ENCODE results near the gene SLC6A16. TPM values are rescaled to one million over a fixed set of nuclear protein-coding genes. Genes with fewer than 3 reads are reported as not detected.
"Not testable (repeated sequence)": the region's sequence is repeated elsewhere in the genome, so short reads cannot be mapped to it uniquely, and the experiment has no call there.

SLC6A16 gene
- total and polyA plus RNA-seq, 8 donors: 0.44 to 5.4 (median 1.2) TPM; not detected in 3

DNA sequence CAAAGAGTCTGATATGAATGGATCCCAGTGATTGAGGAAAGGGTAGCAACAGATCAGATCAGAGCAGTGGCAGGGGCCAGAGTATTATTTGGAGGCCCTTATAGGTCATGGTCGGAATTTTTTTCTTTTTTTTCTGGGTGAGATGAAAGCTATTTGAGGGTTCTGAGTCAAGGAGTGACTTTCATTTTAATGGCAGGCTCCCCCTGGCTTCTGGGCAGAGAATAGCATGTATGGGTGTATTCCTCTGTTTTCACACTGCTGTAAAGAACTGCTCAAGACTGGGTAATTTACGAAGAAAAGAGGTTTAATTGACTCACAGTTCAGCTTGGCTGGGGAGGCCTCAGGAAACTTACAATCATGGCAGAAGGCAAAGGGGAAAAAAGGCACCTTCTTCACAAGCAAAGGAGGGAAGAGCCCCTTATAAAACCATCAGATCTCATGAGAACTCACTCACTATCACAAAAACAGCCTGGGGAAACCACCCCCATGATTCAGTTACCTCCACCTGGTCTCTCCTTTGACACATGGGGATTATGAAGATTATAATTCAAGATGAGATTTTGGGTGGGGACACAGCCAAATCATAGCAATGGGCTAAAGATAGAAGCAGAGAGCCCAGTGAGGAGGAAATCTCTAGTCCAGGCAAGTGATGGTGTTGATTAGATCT, 3.0 kb upstream of the SLC6A16 start:
- WGBS, 5 donors: 40 to 58% (median 48%) methylated on average over 2 of the region's 2 CpGs
- TF ChIP-seq POLR2AphosphoS5 (IDR thresholded peaks at IDR 0.05): no peak
- TF ChIP-seq EP300 (IDR thresholded peaks at IDR 0.05): no peak
- TF ChIP-seq POLR2A (IDR thresholded peaks at IDR 0.05): no peak
- TF ChIP-seq, protein P1, sequence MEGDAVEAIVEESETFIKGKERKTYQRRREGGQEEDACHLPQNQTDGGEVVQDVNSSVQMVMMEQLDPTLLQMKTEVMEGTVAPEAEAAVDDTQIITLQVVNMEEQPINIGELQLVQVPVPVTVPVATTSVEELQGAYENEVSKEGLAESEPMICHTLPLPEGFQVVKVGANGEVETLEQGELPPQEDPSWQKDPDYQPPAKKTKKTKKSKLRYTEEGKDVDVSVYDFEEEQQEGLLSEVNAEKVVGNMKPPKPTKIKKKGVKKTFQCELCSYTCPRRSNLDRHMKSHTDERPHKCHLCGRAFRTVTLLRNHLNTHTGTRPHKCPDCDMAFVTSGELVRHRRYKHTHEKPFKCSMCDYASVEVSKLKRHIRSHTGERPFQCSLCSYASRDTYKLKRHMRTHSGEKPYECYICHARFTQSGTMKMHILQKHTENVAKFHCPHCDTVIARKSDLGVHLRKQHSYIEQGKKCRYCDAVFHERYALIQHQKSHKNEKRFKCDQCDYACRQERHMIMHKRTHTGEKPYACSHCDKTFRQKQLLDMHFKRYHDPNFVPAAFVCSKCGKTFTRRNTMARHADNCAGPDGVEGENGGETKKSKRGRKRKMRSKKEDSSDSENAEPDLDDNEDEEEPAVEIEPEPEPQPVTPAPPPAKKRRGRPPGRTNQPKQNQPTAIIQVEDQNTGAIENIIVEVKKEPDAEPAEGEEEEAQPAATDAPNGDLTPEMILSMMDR (IDR thresholded peaks at IDR 0.05): peak in 4 of 7 experiments; percentile 51 to 65 (median 62)
- H3K4me3 ChIP-seq: no peak overlapping the region

DNA sequence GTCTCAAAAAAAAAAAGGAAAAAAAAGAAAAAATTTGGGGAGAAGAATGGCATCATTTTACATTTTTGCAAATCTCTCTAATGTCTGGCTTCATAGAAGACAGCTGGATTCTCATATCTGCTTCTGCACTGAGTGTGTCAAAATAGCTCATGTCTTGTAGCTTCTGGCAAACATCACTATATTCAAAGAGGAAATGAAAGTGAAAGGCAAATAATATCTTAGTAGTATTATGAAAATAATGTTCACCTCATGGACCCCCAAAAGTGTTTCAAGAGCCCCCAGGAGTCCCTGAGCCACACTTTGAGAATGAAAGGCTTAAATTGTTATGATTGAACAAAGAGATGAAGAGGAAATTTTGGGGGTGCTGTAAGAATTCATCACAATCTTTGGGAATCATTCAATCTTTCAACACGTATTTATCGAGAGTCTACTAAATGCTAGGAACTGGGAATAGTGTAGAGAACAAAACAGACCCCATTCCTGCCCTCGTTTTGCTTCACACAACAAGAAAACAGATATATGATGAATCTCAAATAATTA, 1.2 kb upstream of the SLC6A16 start:
- no peak for TF ChIP-seq POLR2AphosphoS5 (IDR thresholded peaks at IDR 0.05)
- no peak for TF ChIP-seq EP300 (IDR thresholded peaks at IDR 0.05)
- TF ChIP-seq, protein P1 (IDR thresholded peaks at IDR 0.05): no peak
- TF ChIP-seq POLR2A (IDR thresholded peaks at IDR 0.05): no peak
- Histone ChIP-seq H3K27me3 (no peaks in the 10 kb centered on the region), H3K36me3 (peaks cover 0 to 33% (median 13%) of the 10 kb centered on the region in 4 donors), H3K9me3 (peaks cover 0 to 11% (median 0%) of the 10 kb centered on the region in 4 donors), H3K27ac (no peak overlapping the region), H3K4me1 (no peaks in the 10 kb centered on the region), H3K4me3 (no peak overlapping the region)
- intact Hi-C loops (cut with DNase I; ENCODE audit: low total_unique reads): no loop called here
- no peak for DNase-seq
- WGBS, 5 donors: 88 to 95% (median 92%) methylated on average over 3 of the region's 3 CpGs

More for the DNA sequence above, 3.0 kb upstream of the SLC6A16 start:
- no peak for DNase-seq
- H3K4me1 ChIP-seq: peaks cover 0 to 2% (median 0%) of the 10 kb centered on the region in 4 donors
- no peaks in the 10 kb centered on the region for H3K27me3 ChIP-seq
- peaks cover 0 to 27% (median 11%) of the 10 kb centered on the region in 4 donors for H3K36me3 ChIP-seq
- intact Hi-C loops (cut with DNase I; ENCODE audit: low total_unique reads): no loop called here
- peaks cover 0 to 1% (median 0%) of the 10 kb centered on the region in 4 donors for H3K9me3 ChIP-seq
- no peak overlapping the region for H3K27ac ChIP-seq

DNA sequence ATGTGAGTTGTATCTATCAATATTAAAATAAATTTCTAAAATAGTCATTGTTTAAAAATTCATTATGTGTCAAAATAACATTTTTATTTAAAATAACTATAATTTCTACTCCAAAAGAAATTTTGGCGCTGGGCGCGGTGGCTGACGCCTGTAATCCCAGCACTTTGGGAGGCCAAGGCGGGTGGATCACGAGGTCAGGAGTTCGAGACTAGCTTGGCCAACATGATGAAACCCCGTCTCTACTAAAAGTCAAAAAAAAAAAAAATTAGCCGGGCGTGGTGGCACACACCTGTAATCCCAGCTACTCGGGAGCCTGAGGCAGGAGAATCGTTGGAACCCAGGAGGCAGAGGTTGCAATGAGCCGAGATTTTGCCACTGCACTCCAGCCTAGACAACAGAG, 765 bp upstream of the SLC6A16 start:
- intact Hi-C loops (cut with DNase I; ENCODE audit: low total_unique reads); H3K4me3 ChIP-seq; H3K27ac ChIP-seq; H3K4me1 ChIP-seq; DNase-seq; H3K27me3 ChIP-seq: not testable (repeated sequence)
- WGBS, 5 donors: 92 to 95% (median 94%) methylated on average over 13 of the region's 13 CpGs
- Histone ChIP-seq H3K36me3 (peaks cover 0 to 29% (median 10%) of the 10 kb centered on the region in 4 donors), H3K9me3 (peaks cover 0 to 16% (median 0%) of the 10 kb centered on the region in 4 donors)

DNA sequence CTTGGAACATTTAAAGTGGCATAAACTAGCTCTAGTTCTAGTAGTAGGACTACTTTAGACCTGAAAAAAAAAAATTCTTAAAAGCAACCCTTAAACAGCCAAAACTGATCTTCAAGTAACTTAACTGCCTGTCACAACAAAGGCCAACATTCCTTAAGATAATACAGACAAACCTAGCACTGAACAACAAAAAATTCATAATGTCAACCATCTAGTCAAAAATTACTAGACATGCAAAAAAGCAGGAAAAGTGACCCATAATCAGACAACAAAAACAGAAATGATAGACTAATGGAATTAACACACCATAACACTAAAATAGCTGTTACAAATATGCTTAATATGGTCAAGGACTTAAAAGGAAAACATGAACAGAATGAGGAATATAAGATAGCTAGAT, 6.7 kb downstream of the SLC6A16 start:
- TF ChIP-seq, protein P1 (IDR thresholded peaks at IDR 0.05): no peak
- TF ChIP-seq POLR2AphosphoS5 (IDR thresholded peaks at IDR 0.05): no peak
- no peak for TF ChIP-seq EP300 (IDR thresholded peaks at IDR 0.05)
- TF ChIP-seq POLR2A (IDR thresholded peaks at IDR 0.05): no peak
- intact Hi-C loops (cut with DNase I; ENCODE audit: low total_unique reads): no loop called here
- DNase-seq: no peak
- Histone ChIP-seq H3K9me3 (peaks cover 0 to 31% (median 10%) of the 10 kb centered on the region in 4 donors), H3K27me3 (no peaks in the 10 kb centered on the region), H3K27ac (no peak overlapping the region), H3K4me3 (no peak overlapping the region), H3K4me1 (no peaks in the 10 kb centered on the region), H3K36me3 (peaks cover 0 to 26% (median 4%) of the 10 kb centered on the region in 4 donors)

DNA sequence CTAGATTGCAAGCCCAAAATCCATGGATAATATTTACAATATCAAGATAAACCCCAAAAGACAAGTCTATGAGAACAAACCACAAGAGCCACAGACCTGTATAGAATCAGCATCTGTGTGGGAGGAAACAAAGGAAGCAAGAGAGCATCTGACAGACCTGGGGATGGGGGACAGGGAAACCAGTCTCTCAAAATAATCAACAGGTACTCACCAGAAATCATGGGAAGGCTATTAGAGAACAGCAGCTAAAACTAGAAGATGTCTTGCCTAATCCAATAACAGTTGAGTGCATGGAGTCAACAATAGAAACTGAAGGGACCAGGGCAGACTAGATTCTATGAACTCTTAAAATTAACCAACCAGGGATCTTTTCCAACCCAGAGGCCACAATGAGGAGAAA, 8.7 kb downstream of the SLC6A16 start:
- DNase-seq: no peak
- Histone ChIP-seq H3K4me3 (no peak overlapping the region), H3K36me3 (peaks cover 0 to 19% (median 2%) of the 10 kb centered on the region in 4 donors), H3K27me3 (no peaks in the 10 kb centered on the region), H3K27ac (no peak overlapping the region), H3K4me1 (no peaks in the 10 kb centered on the region), H3K9me3 (peaks cover 0 to 20% (median 10%) of the 10 kb centered on the region in 4 donors)
- intact Hi-C loops (cut with DNase I; ENCODE audit: low total_unique reads): no loop called here
- TF ChIP-seq POLR2A (IDR thresholded peaks at IDR 0.05) (no peak), POLR2AphosphoS5 (IDR thresholded peaks at IDR 0.05) (no peak), EP300 (IDR thresholded peaks at IDR 0.05) (no peak)
- TF ChIP-seq, protein P1 (IDR thresholded peaks at IDR 0.05): no peak
